ENCODE measurements around the gene PRDM16.

Gene PRDM16

GRCh38 chr1:3465091-3465934, 396.3 kb downstream of the PRDM16 start:
- DNase-seq (ENCODE audit: low spot score): no peak

GRCh38 chr1:3465935-3466321, 396.9 kb downstream of the PRDM16 start:
- DNase-seq (ENCODE audit: low spot score): no peak

DNA sequence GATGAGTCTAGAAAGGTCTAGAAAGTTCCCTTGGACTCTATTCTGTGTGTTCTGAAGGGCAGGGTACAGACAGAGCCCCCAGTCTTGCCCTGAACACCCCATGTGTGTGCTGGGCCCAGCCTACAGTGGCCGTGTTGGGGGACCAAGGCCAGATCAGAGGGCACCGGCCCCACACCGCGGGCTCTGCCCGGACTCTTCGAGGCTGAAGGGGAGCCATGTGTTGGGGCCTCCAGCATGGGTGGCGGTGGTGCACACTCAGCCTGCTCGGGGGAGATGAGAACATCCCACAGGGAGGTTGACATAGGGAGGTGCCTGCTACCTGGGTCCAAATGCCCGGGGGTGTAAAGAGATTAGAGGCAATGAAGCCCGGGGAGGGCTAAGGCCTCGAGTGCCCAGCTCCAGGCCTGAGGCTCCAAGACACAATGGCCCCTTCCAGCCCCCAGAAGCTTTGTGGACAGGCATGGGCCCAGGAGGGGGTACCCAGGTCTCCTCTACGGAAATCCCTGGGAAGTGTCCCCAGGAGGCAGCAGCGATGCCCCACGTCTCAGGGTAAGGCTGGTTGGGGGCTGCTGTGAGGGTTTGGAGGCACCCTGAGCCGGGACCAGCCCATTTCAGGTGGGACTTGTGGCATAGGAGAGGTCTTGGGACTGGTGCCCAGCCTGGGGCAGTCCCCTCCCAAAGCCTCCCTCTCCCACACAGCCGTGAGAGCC, 397.5 kb downstream of the PRDM16 start:
- DNase-seq (ENCODE audit: low spot score): no peak

DNA sequence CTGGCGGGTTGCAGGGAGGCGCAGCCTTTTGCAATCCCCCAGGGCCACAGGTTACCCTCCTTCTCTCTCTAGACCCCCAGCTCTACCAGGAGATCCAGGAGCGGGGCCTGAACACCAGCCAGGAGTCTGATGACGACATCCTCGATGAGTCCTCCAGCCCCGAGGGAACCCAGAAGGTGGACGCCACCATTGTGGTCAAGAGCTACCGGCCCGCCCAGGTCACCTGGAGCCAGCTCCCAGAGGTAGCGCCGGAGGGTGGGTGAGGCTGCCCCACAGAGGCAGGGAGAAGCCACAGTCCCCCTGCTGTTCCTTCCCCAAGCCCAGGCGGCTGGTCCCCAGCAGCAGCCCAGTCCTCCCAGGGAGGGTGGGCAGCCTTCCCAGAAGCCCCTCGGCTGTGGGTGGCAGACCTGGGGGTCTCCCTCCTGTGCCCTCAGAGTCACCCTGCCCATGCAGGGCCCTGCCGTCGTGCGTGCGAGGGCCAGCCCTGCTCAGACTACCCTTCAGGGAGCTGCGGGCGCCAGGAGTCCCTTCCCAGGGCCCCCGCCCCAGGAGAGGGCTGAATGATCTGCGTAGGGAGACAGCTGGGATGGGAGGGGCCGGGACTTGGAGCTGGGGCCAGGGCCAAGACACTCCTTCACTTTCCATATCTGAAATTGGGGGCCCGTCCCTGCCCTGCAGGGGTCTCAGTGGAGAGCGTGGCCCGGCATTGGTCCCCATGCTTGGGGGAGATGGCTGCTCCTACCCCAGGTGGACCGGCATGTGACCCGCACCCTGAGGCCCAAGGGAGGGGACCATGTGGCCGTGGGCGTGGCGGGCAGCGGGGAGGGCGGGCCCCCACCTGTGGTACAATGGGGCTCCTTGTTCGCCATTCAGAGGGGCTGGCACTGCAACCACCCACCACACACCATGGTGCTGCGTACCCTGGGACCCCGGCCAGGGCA, 398.4 kb downstream of the PRDM16 start:
- no peak for DNase-seq (ENCODE audit: low spot score)

GRCh38 chr1:3468236-3469103, 399.5 kb downstream of the PRDM16 start:
- no peak for DNase-seq (ENCODE audit: low spot score)

GRCh38 chr1:3469104-3469848, 400.3 kb downstream of the PRDM16 start:
- DNase-seq (ENCODE audit: low spot score): no peak

- DNase-seq (ENCODE audit: low spot score): no peak
Observed at GRCh38 chr1:3469849-3470649, 401.0 kb downstream of the PRDM16 start.

DNA sequence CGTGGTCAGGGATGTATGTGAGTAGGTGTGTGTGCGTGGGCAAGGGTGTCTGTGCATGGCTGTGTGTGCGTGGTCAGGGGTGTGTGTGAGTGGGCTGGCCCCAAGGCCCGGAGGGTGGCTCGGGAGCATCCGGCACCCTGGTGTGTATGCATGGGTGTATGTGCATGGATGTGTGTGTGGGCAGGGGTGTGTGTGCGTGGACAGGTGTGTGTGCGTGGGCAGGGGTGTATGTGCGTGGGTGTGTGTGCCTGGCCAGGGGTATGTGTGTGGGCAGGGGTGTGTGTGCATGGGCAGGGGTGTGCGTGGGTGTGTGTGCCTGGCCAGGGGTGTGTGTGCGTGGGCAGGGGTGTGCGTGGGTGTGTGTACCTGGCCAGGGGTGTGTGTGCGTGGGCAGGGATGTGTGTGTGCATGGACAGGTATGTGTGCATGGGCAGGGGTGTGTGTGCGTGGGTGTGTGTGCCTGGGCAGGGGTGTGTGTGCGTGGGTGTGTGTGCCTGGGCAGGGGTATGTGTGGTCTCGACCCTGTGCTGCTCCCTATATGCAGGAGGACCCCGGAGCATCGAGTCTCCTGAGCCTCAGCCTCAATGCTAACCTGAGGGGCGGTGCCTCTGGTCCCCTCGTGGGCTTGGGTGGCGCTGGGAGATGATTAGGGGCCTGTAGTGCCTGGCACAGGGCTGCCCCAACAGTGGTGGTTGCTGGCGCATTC, 401.8 kb downstream of the PRDM16 start:
- no peak for DNase-seq (ENCODE audit: low spot score)

DNA sequence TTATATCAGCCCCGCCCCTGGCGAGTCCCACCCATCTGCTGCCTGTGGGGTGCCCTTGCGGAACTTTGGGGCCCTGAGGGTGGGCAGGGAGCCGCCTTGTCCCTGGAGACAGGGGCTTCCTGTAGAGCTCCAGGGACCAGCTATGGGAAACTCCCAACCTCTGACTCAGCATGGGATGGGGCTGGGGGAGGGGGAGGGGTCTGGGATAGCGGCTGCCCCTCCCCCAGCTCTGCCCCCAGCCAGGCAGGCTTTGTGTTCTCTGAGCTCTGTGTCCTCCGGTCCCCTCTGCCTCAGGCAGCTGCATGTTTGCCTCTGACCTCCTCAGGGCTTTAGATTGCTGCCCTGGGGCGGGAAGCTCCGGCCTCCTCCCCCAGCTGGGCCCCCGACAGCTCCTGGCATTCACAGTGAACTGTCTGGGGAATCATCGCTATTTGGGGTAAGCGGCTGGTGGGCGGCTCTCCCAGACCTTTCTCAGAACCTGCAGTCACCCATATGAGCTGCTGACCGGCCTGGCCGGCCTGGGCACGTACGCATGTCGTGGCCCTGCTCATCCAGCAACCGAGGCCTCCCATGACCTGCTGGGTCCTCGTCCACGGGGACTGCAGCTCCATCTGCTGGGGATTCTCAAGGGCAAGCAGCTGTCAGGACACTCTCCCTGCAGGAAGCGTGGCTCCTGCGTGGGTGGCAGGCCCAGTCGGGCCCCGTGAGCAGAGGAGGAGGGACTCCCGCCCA, 402.5 kb downstream of the PRDM16 start:
- DNase-seq (ENCODE audit: low spot score): peak; percentile 51

DNA sequence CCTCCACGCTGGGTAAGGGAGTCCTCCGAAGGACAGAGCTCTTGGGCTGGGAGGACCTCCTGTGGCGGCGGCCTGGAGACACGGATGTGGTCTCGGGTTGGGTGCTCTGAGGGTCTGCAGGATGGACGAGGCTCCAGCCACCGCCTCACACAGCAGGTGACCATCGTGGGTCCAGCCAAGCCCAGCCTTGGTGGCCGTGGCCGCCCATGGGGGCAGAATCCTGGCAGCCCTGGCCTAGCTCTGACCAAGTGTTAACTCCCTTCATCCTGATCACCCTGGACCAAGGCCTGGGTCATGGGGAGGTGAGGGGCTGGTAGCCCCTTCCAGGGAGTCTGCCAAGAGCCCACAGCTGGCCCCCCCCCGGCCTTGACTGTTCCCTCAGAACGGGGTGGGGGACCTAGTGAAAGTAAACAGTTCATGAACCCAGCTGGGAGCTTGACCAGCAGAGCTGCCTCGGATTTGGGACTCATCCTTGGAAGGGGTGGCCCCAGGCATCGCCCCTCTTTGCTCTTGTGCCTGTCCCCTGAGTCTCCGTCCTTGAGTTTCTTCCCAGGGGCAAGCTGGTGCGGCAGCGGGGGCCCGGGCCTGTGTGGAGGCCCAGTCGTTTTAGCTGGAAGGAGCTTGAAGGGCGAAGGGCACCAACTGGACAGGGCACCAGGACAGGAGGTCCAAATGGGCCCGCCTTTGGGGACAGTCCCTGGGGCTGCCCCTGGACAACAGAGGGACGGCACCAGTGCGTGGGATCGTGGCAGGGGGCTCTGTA, 403.3 kb downstream of the PRDM16 start:
- no peak for DNase-seq (ENCODE audit: low spot score)

DNA sequence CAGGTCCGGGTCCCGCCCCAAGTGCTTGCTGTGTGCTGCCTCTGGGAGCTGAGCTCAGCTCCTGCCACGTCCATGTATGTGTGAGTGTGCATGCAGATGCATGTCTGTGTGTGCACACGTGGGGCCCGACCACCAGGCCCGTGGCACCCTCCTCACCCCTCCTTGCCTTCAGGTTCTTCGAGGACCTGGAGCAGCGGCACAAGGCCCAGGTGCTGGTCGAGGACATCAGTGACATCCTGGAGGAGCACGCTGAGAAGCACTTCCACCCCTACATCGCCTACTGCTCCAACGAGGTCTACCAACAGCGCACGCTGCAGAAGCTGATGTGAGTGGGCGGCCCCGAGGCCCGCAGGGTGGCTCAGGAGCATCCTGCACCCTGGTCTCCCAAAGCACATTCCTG, 403.9 kb downstream of the PRDM16 start:
- no peak for DNase-seq (ENCODE audit: low spot score)

DNA sequence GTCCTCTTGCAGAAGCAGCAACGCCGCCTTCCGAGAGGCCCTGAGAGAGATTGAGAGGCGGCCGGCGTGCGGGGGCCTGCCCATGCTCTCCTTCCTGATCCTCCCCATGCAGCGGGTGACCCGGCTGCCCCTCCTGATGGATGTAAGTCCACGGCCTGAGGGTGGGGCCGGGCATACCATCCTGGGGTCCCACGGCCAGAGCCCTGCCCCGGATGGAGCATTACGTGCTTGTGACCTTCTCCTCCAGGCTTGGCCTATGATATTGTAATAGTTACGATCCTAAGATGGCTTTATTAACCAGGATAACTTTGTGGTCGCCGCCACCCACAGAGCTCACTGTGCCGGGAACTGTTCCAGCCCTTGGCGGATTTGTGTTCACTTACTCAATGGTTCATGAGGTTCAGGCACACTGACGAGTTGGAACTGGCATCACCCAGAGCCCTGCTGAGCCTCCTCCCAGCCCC, 404.4 kb downstream of the PRDM16 start:
- no peak for DNase-seq (ENCODE audit: low spot score)

- DNase-seq (ENCODE audit: low spot score): no peak
Observed at GRCh38 chr1:3474016-3474415, 405.0 kb downstream of the PRDM16 start.

GRCh38 chr1:3474421-3474820, 405.4 kb downstream of the PRDM16 start:
- no peak for DNase-seq (ENCODE audit: low spot score)

DNA sequence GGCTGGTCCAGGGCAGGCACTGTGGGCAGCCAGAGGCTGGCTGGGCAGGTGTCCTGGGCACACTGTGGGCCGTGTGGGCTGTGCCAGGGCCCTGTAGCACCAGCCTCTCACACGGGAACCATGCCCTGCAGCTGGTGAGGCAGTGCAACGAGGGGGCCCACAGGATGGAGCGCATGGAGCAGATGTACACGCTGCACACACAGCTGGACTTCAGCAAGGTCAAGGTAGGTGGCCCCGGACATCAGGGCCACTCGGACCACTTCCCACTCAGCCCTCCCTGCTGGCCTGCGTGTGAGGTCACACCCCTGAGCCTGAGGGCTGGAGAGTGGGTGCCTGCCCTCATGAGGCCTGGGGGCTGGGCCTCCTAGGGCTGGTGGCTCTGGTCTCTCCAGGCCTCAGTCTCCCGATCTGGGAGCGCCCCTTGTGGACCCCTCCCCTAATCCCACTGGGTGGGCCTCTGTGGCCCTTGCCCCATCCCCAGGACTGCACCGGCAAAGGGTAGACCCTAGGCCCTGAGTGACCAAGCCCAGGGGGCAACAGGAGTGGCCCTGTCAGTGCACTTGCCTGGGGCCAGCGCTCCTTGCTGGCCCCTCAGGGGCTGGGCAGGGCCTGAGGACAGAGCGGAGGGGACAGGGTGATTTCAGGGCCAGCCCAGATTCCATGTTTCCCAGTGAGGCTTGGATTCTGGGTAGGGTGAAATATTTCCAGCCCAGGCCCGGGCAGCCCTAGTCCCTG, 407.0 kb downstream of the PRDM16 start:
- DNase-seq (ENCODE audit: low spot score): no peak

DNA sequence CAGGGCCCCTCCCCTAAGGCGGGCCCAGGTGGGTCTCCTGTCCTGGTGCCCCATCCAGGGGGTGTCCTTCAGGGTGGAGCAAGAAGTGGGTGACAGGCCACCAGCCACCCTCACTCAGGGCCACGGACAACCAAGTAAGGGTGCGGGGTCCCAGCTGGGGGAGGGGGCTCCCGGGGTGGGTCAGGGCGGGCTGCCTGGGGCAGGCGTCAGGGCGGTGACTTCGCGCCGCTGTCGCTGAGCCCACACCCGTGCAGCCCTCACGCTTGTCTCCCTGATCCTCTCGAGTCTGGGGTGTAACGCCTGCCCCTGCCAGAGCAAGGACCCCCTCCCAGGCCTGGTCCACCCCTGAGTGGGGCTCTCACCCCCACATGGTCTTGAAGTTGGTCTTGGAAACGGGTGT, 407.7 kb downstream of the PRDM16 start:
- DNase-seq (ENCODE audit: low spot score): no peak
